Gastrocnemius medialis (tissue), 4 donors: ENCODE measurements around the gene PLA2G15.

Experiments
- CTCF ChIP-seq, 5 experiments: fragments of 450-650 bp in 3 of 5; fragments of 200-600 bp in 2 of 5; sonication (generic) in 2 of 5; IDR thresholded peaks in 4 of 5; conservative IDR thresholded peaks in 1 of 5; 1 replicate in 4 of 5; 2 replicates in 1 of 5; pipeline ENCODE4 v1.5.1; 2016 to 2019; ENCODE audit warnings: antibody characterized with exemption in 5 of 5, mild to moderate bottlenecking in 3 of 5, moderate library complexity in 3 of 5
- POLR2A ChIP-seq, 2 donors: fragments of 450-650 bp; IDR thresholded peaks; one replicate each; pipeline ENCODE4 v1.6.1; 2017; ENCODE audit warnings: antibody characterized with exemption in 2 of 2, mild to moderate bottlenecking in 2 of 2, moderate library complexity in 2 of 2

DNA sequence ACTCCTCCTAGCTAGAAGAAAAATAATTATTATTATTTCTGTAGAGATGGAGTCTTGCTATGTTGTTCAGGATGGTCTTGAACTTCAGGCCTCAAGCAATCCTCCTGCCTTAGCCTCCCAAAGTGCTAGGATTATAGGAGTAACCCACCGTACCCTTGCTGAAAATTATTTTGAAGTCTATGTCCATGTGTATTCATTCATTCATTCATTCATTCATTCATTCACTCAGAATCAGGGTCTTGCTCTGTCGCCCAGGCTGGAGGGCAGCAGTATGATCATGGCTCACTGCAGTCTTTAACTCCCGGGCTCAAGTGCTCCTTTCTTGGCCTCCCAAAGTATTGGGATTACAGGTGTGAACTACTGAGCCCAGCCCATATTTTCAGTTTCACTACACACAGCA lies 61.5 kb downstream of the PLA2G15 start:
- TF ChIP-seq CTCF (IDR thresholded peaks at IDR 0.05 in 4 of 5, conservative IDR thresholded peaks at IDR 0.05 in 1 of 5), result no peak
- no peak for TF ChIP-seq POLR2A (IDR thresholded peaks at IDR 0.05)
